Measurements from ENCODE around the gene ZBTB32.

Gene ZBTB32

DNA sequence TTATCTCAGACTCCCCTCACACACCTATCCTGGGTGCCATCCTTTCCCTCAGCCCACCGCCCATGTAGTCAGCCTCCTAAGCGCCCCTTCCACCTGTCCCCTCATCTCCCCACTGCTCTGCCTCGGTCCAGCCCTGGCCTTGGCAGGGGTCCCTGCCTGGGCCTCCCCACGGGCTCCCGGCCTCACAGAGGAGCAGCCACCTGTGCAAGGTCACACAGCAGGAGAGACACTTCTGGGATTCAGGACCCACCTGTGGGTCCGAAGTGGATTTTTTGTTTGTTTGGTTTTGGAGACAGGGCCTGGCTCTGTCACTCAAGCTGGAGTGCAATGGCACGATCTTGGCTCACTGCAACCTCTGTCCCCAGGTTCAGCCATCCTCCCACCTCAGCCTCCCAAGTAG is 38.8 kb upstream of the ZBTB32 start:
- H3K4me3 ChIP-seq: no peak overlapping the region
- H3K9ac ChIP-seq (ENCODE audit: insufficient read length): no peak overlapping the region
- H3K27ac ChIP-seq: no peak overlapping the region
- no peaks in the 10 kb centered on the region for H3K36me3 ChIP-seq (ENCODE audit: insufficient read depth, low read length)
- no peak for DNase-seq (ENCODE audit: low read depth, low spot score)
- no peaks in the 10 kb centered on the region for H3K9me3 ChIP-seq (ENCODE audit: low read depth, low read length)
- TF ChIP-seq FOXP2 (optimal IDR thresholded peaks at IDR 0.05; ENCODE audit: control extremely low read depth, extremely low read length, insufficient read depth): no peak
- no peak for TF ChIP-seq EZH2 (IDR thresholded peaks at IDR 0.05)
- no peak for TF ChIP-seq POLR2AphosphoS5 (IDR thresholded peaks at IDR 0.05; ENCODE audit: borderline replicate concordance, low read depth, low read length)

DNA sequence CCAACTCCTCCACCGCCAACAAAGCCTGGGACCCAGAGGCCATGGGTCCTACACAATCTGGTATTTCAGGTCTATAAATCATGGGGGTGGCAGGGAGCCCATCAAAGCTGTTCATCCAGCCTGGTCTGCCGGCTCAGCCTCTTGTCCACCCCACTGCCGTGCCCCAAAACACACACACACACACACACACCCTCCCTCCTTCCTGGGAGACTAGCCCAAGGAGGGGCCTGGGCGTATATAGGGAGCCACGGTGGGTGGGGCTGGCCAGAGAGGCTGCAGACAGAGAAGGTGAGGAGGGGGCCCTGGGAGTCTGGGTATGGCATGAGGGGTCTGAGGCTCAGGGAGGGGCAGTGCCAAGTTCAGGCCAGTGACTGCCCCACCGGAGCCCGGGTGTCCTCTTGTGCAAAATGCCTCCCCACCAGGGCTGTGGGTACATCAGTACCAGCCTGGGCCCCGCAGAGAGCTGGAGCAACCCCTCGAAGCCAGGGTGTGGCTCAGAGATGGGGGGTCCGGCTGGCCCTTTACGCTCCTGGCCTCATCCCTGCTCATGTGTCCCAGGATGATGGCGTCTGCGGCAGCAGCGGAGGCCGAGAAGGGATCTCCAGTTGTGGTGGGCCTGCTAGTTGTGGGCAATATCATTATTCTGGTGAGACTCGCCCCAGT is 38.0 kb upstream of the ZBTB32 start, which contains the start of gene UPK1A:
Gene UPK1A (plus strand): TSS at position 267 of the 663 bp plus-strand sequence. CDS start 296 bp downstream, at position 563.
- Histone ChIP-seq H3K27ac (no peak within 1 kb of the TSS), H3K4me3 (no peak within 1 kb of the TSS), H3K9ac (ENCODE audit: insufficient read length) (no peak within 1 kb of the TSS), H3K9me3 (ENCODE audit: low read depth, low read length) (no peaks in the 10 kb centered on the region), H3K36me3 (ENCODE audit: insufficient read depth, low read length) (no peaks in the 10 kb centered on the region)
- no peak for TF ChIP-seq FOXP2 (optimal IDR thresholded peaks at IDR 0.05; ENCODE audit: control extremely low read depth, extremely low read length, insufficient read depth)
- no peak for TF ChIP-seq EZH2 (IDR thresholded peaks at IDR 0.05)
- no peak for TF ChIP-seq POLR2AphosphoS5 (IDR thresholded peaks at IDR 0.05; ENCODE audit: borderline replicate concordance, low read depth, low read length)
- no peak for DNase-seq (ENCODE audit: low read depth, low spot score)

DNA sequence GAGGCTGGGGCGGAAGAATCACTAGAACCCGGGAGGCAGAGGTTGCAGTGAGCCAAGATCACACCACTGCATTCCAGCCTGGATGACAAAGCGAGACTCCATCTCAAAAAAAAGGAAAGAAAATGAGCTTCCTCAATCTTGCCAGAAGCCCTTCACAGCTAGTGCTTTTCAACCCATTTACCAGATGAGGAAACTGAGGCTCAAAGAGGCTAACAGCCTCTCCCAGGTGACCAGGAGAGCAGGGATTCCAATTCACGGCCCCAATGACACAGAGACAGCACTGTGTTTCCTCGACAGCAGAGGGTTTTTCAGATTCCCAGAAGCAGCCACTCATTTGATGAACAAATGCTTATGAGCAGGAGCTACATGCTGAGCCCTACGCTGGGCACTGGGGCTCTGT is 34.8 kb upstream of the ZBTB32 start:
- Histone ChIP-seq H3K4me3 (no peak overlapping the region), H3K27ac (no peak overlapping the region), H3K9ac (ENCODE audit: insufficient read length) (no peak overlapping the region), H3K9me3 (ENCODE audit: low read depth, low read length) (no peaks in the 10 kb centered on the region), H3K36me3 (ENCODE audit: insufficient read depth, low read length) (no peaks in the 10 kb centered on the region)
- no peak for TF ChIP-seq EZH2 (IDR thresholded peaks at IDR 0.05)
- no peak for TF ChIP-seq FOXP2 (optimal IDR thresholded peaks at IDR 0.05; ENCODE audit: control extremely low read depth, extremely low read length, insufficient read depth)
- no peak for TF ChIP-seq POLR2AphosphoS5 (IDR thresholded peaks at IDR 0.05; ENCODE audit: borderline replicate concordance, low read depth, low read length)
- DNase-seq (ENCODE audit: low read depth, low spot score): no peak

DNA sequence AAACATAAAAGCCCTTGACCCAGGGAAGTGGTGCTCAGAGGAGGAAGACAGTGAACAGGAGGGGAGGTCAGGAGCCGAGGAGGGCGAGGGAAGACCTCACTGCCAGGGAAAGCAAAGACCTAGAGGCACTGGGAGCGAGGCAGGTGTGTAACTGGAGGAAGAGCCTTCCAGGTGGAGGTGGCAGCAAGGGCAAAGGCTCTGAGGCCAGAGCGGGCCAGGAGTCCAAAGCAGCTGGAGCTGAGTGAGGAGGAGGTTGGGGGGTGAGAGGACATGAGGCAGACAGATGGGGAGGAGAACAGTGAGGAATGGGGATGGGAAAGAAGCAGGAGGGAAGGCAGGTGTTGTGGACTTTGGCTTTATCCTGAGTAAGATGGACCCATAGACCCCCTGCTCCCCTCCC is 34.4 kb upstream of the ZBTB32 start:
- no peak for DNase-seq (ENCODE audit: low read depth, low spot score)
- no peak for TF ChIP-seq EZH2 (IDR thresholded peaks at IDR 0.05)
- TF ChIP-seq POLR2AphosphoS5 (IDR thresholded peaks at IDR 0.05; ENCODE audit: borderline replicate concordance, low read depth, low read length): no peak
- TF ChIP-seq FOXP2 (optimal IDR thresholded peaks at IDR 0.05; ENCODE audit: control extremely low read depth, extremely low read length, insufficient read depth): no peak
- H3K9me3 ChIP-seq (ENCODE audit: low read depth, low read length): no peaks in the 10 kb centered on the region
- no peak overlapping the region for H3K27ac ChIP-seq
- H3K9ac ChIP-seq (ENCODE audit: insufficient read length): no peak overlapping the region
- no peaks in the 10 kb centered on the region for H3K36me3 ChIP-seq (ENCODE audit: insufficient read depth, low read length)
- H3K4me3 ChIP-seq: no peak overlapping the region

DNA sequence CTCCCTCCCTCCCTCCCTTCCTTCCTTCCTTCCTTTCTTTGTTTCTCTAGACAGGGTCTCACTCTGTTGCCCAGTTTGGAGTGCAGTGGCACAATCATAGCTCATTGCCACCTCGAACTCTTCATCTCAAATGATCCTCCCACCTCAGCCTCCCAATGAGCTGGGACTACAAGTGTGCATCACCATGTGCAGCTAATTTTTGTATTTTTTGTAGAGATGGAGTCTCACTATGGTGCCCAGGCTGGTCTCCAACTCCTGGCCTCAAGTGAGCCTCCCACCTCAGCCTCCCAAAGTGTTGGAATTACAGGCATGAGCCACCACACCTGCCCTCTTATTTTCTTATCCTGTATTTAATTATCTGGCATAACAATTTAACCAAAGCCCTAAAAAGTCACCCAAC is 33.7 kb upstream of the ZBTB32 start:
- no peaks in the 10 kb centered on the region for H3K36me3 ChIP-seq (ENCODE audit: insufficient read depth, low read length)
- TF ChIP-seq FOXP2 (optimal IDR thresholded peaks at IDR 0.05; ENCODE audit: control extremely low read depth, extremely low read length, insufficient read depth) (no peak), EZH2 (IDR thresholded peaks at IDR 0.05) (no peak), POLR2AphosphoS5 (IDR thresholded peaks at IDR 0.05; ENCODE audit: borderline replicate concordance, low read depth, low read length) (no peak)
- DNase-seq (ENCODE audit: low read depth, low spot score): no peak
- H3K9me3 ChIP-seq (ENCODE audit: low read depth, low read length): no peaks in the 10 kb centered on the region
- no peak overlapping the region for H3K4me3 ChIP-seq
- no peak overlapping the region for H3K9ac ChIP-seq (ENCODE audit: insufficient read length)
- H3K27ac ChIP-seq: no peak overlapping the region

DNA sequence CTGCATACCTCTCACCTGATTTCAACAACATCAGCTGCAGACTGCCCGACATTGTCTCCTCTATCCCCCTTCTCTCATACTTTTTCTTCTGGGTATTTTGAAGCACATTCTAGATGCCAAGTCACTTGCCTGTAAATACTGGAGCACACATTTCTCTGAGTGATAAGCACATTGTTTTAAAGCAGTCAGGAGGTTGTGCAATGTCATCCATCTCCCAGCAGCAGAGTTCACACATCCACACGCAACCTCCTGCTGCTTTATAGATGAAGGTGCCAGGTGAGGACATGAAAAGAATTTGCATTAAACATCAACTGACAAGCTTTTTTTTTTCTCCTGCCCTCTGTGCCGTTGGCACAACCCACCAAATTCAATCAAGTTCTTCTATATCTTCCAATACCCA is 32.5 kb upstream of the ZBTB32 start:
- no peaks in the 10 kb centered on the region for H3K36me3 ChIP-seq (ENCODE audit: insufficient read depth, low read length)
- no peak overlapping the region for H3K27ac ChIP-seq
- H3K4me3 ChIP-seq: no peak overlapping the region
- TF ChIP-seq POLR2AphosphoS5 (IDR thresholded peaks at IDR 0.05; ENCODE audit: borderline replicate concordance, low read depth, low read length): no peak
- no peak for TF ChIP-seq FOXP2 (optimal IDR thresholded peaks at IDR 0.05; ENCODE audit: control extremely low read depth, extremely low read length, insufficient read depth)
- TF ChIP-seq EZH2 (IDR thresholded peaks at IDR 0.05): no peak
- no peaks in the 10 kb centered on the region for H3K9me3 ChIP-seq (ENCODE audit: low read depth, low read length)
- no peak for DNase-seq (ENCODE audit: low read depth, low spot score)
- H3K9ac ChIP-seq (ENCODE audit: insufficient read length): no peak overlapping the region

DNA sequence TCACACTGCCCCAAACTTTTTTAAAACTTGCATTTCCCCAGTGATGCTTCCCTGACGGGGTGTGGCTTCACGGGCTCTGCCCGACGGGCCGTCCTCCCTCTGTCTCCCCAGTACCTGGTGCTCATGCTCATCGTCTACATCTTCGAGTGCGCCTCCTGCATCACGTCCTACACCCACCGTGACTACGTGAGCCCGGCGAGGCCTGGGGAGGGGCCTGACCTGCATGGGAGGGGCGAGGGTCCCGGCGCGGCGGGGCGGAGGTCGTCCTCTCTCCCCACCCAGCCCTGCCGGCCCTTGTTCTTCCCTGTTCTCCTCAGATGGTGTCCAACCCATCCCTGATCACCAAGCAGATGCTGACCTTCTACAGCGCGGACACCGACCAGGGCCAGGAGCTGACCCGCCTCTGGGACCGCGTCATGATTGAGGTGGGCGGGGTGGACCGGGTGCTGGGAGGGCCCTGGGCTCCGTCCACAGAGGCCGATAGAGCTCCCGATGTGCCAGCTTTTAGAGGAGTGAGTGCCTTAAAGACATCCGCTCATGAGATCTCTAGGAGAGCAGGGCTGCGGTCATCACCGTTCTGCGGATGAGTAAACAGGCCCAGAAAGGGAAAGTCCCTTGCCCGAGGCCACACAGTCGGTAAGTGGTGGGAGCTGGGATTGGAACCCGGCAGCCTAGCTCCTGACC is 31.1 kb upstream of the ZBTB32 start:
- Histone ChIP-seq H3K4me3 (no peak overlapping the region), H3K9ac (ENCODE audit: insufficient read length) (no peak overlapping the region), H3K36me3 (ENCODE audit: insufficient read depth, low read length) (no peaks in the 10 kb centered on the region), H3K9me3 (ENCODE audit: low read depth, low read length) (no peaks in the 10 kb centered on the region), H3K27ac (no peak overlapping the region)
- TF ChIP-seq FOXP2 (optimal IDR thresholded peaks at IDR 0.05; ENCODE audit: control extremely low read depth, extremely low read length, insufficient read depth) (no peak), POLR2AphosphoS5 (IDR thresholded peaks at IDR 0.05; ENCODE audit: borderline replicate concordance, low read depth, low read length) (no peak), EZH2 (IDR thresholded peaks at IDR 0.05) (no peak)
- no peak for DNase-seq (ENCODE audit: low read depth, low spot score)

DNA sequence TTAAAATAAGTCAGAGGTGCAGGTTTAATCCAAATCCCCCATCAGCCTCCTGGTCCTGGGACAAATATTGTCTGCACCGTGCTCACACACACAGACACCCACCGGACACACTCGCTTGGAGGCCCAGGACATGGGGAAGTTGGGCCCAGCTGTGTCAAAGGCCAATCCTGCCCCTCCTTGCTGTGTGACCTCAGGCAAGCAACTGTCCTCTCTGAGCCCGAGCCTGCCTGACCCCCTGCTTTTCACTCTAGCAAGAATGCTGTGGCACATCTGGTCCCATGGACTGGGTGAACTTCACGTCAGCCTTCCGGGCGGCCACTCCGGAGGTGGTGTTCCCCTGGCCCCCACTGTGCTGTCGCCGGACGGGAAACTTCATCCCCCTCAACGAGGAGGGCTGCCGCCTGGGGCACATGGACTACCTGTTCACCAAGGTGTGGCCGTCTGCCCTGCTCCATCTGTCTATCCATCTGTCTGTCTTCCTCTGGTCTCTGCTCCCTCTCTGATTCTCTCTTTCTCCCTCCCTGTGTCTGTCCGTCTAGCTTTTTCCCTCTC is 28.7 kb upstream of the ZBTB32 start:
- Histone ChIP-seq H3K4me3 (no peak overlapping the region), H3K9me3 (ENCODE audit: low read depth, low read length) (no peaks in the 10 kb centered on the region), H3K36me3 (ENCODE audit: insufficient read depth, low read length) (no peaks in the 10 kb centered on the region), H3K9ac (ENCODE audit: insufficient read length) (no peak overlapping the region), H3K27ac (no peak overlapping the region)
- TF ChIP-seq EZH2 (IDR thresholded peaks at IDR 0.05) (no peak), POLR2AphosphoS5 (IDR thresholded peaks at IDR 0.05; ENCODE audit: borderline replicate concordance, low read depth, low read length) (no peak), FOXP2 (optimal IDR thresholded peaks at IDR 0.05; ENCODE audit: control extremely low read depth, extremely low read length, insufficient read depth) (no peak)
- DNase-seq (ENCODE audit: low read depth, low spot score): no peak
